K562 (cell line): ENCODE results near the gene AKAP13.

Experiments
- COPS2 ChIP-seq: fragments of 450-650 bp; conservative IDR thresholded peaks from 2 replicates; pipeline ENCODE4 v1.6.1; 2016; ENCODE audit warnings: mild to moderate bottlenecking, moderate library complexity
- TAF15 ChIP-seq: fragments of 200-400 bp; formaldehyde crosslinking; IDR thresholded peaks from 2 replicates; pipeline ENCODE4 v1.6.1; 2017; ENCODE audit warnings: mild to moderate bottlenecking, low read depth, low read length, moderate library complexity
- TEAD4 ChIP-seq, 2 experiments: sonication (generic) in 1 of 2; formaldehyde crosslinking in 1 of 2; IDR thresholded peaks; 2 replicates each; pipeline versions ENCODE4 v1.6.1 to v1.8.0; 2012 to 2022; ENCODE audit warnings: borderline replicate concordance in 1 of 2, inconsistent platforms in 1 of 2, low read length in 1 of 2, mild to moderate bottlenecking in 1 of 2, missing genetic modification reagents in 1 of 2
- TF ChIP-seq, protein P1 (sequence below), 3 experiments: IDR thresholded peaks in 2 of 3; conservative IDR thresholded peaks in 1 of 3; 2 replicates each; pipeline ENCODE4 v1.5.1; 2011 to 2012; ENCODE audit warnings: low read length in 3 of 3, mild to moderate bottlenecking in 3 of 3, control low read depth in 2 of 3, improper control_type of control experiment in 1 of 3, inconsistent platforms in 1 of 3, low read depth in 1 of 3, mixed read lengths in 1 of 3, moderate library complexity in 1 of 3; ENCODE audit not compliant: insufficient read depth in 2 of 3

GRCh38 chr15:85733416-85733815 is 353.0 kb downstream of the AKAP13 start:
- TF ChIP-seq COPS2 = no peak
- TF ChIP-seq TAF15 = no peak
- no peak for TF ChIP-seq TEAD4 (IDR thresholded peaks at IDR 0.05; ENCODE audit: low read length)
- TF ChIP-seq TEAD4 (CRISPR knock-in tag; IDR thresholded peaks at IDR 0.05; ENCODE audit: borderline replicate concordance) = no peak
- TF ChIP-seq, protein P1, sequence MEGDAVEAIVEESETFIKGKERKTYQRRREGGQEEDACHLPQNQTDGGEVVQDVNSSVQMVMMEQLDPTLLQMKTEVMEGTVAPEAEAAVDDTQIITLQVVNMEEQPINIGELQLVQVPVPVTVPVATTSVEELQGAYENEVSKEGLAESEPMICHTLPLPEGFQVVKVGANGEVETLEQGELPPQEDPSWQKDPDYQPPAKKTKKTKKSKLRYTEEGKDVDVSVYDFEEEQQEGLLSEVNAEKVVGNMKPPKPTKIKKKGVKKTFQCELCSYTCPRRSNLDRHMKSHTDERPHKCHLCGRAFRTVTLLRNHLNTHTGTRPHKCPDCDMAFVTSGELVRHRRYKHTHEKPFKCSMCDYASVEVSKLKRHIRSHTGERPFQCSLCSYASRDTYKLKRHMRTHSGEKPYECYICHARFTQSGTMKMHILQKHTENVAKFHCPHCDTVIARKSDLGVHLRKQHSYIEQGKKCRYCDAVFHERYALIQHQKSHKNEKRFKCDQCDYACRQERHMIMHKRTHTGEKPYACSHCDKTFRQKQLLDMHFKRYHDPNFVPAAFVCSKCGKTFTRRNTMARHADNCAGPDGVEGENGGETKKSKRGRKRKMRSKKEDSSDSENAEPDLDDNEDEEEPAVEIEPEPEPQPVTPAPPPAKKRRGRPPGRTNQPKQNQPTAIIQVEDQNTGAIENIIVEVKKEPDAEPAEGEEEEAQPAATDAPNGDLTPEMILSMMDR (IDR thresholded peaks at IDR 0.05 in 2 of 3, conservative IDR thresholded peaks at IDR 0.05 in 1 of 3; ENCODE audit: insufficient read depth in 2 of 3, low read depth in 1 of 3, low read length in 3 of 3) = no peak
